Breast epithelium (tissue), 4 donors: ENCODE data around the gene DAPK1. TPM values are rescaled to one million over a fixed set of nuclear protein-coding genes. Genes with fewer than 3 reads are reported as not detected.

Experiments
- DNase-seq, 2 donors: peaks; one replicate each; pipeline ENCODE4 v3.0.0-alpha.2; 2019; ENCODE audit warnings: low spot score in 2 of 2
- H3K27ac ChIP-seq, 2 donors: fragments of 200-600 bp; sonication (generic) in 1 of 2; one replicate each; pipeline ENCODE4 v1.5.1; 2016 to 2019; ENCODE audit warnings: mild to moderate bottlenecking in 1 of 2
- H3K27me3 ChIP-seq, 2 donors: fragments of 200-600 bp; sonication (generic) in 1 of 2; one replicate each; pipeline versions ENCODE4 v1.5.1 to v1.6.0; 2017 to 2019; ENCODE audit warnings: control low read depth in 1 of 2, mild to moderate bottlenecking in 1 of 2
- H3K36me3 ChIP-seq: fragments of 200-600 bp; one replicate; pipeline ENCODE4 v1.5.1; 2019
- H3K4me1 ChIP-seq, 2 donors: fragments of 200-600 bp; sonication (generic); one replicate each; pipeline ENCODE4 v1.5.1; 2016 to 2019; ENCODE audit warnings: control low read depth in 1 of 2
- H3K4me3 ChIP-seq, 3 donors: fragments of 200-600 bp; sonication (generic); 1 replicate in 2 of 3; 2 replicates in 1 of 3; pipeline ENCODE4 v1.5.1; 2016 to 2019; ENCODE audit warnings: mild to moderate bottlenecking in 3 of 3, moderate library complexity in 2 of 3
- H3K9me3 ChIP-seq, 2 donors: fragments of 200-600 bp; sonication (generic) in 1 of 2; one replicate each; pipeline ENCODE4 v1.5.1; 2016 to 2019; ENCODE audit warnings: control low read depth in 1 of 2
- POLR2A ChIP-seq: fragments of 450-650 bp; IDR thresholded peaks from one replicate; pipeline ENCODE4 v1.6.1; 2016; ENCODE audit warnings: antibody characterized with exemption, mild to moderate bottlenecking, moderate library complexity
- POLR2AphosphoS5 ChIP-seq, 3 donors: sonication (generic); formaldehyde crosslinking; IDR thresholded peaks; one replicate each; pipeline ENCODE4 v1.6.1; 2017; ENCODE audit warnings: antibody characterized with exemption in 3 of 3
- intact Hi-C: fragments of 100-400 bp; cut with DNase I; formaldehyde crosslinking; loops from one replicate; pipeline ENCODE4 v1.15.1; 2023; ENCODE audit warnings: low total_unique reads
- total RNA-seq, 3 donors: library from RNA; depleted of rRNA; stranded (reverse); fragments of >200 nt; gene quantifications; one replicate each; pipeline ENCODE4 v1.1.0, GENCODE V29; 2016
- TF ChIP-seq, protein P1 (sequence below), 3 donors: fragments of 450-650 bp; IDR thresholded peaks; one replicate each; pipeline ENCODE4 v1.5.1; 2016 to 2017; ENCODE audit warnings: antibody characterized with exemption in 3 of 3, mild to moderate bottlenecking in 3 of 3, moderate library complexity in 3 of 3

Gene DAPK1
- total RNA-seq, 3 donors from 2014 or later = 14.7 to 42.6 (median 34.5) TPM

DNA sequence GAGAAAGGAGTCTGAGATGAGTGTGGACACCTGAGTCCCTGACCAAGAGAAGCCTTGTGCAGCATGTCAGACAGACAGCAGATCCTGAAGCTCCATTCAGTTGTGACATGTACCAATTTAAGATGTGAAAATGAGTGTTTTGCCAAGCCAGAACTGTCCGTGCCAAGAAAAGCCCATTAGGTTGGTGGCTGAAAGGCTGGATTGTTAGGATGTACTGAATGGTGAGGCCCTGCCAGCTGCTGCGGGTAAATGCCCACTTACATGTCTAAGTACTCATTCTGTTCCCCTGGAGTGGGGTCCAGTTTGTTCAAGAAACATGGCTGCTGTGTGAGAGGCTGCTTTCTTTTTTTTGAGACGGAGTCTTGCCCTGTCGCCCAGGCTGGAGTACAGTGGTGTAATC is 14.6 kb downstream of the DAPK1 start:
- DNase-seq = no peak
- Histone ChIP-seq H3K27ac (no peak overlapping the region), H3K4me1 (no peaks in the 10 kb centered on the region), H3K27me3 (no peaks in the 10 kb centered on the region), H3K36me3 (no peaks in the 10 kb centered on the region), H3K9me3 (no peaks in the 10 kb centered on the region), H3K4me3 (no peak overlapping the region)
- TF ChIP-seq, protein P1, sequence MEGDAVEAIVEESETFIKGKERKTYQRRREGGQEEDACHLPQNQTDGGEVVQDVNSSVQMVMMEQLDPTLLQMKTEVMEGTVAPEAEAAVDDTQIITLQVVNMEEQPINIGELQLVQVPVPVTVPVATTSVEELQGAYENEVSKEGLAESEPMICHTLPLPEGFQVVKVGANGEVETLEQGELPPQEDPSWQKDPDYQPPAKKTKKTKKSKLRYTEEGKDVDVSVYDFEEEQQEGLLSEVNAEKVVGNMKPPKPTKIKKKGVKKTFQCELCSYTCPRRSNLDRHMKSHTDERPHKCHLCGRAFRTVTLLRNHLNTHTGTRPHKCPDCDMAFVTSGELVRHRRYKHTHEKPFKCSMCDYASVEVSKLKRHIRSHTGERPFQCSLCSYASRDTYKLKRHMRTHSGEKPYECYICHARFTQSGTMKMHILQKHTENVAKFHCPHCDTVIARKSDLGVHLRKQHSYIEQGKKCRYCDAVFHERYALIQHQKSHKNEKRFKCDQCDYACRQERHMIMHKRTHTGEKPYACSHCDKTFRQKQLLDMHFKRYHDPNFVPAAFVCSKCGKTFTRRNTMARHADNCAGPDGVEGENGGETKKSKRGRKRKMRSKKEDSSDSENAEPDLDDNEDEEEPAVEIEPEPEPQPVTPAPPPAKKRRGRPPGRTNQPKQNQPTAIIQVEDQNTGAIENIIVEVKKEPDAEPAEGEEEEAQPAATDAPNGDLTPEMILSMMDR (IDR thresholded peaks at IDR 0.05) = no peak
- TF ChIP-seq POLR2A = no peak
- no peak for TF ChIP-seq POLR2AphosphoS5 (IDR thresholded peaks at IDR 0.05)
- intact Hi-C loops = no loop called here

- H3K4me1 ChIP-seq = no peaks in the 10 kb centered on the region
- intact Hi-C loops = no loop called here
Observed at GRCh38 chr9:87513161-87513560, 15.5 kb downstream of the DAPK1 start.

GRCh38 chr9:87513880-87514535 is 16.3 kb downstream of the DAPK1 start:
- H3K27me3 ChIP-seq = no peaks in the 10 kb centered on the region
- H3K4me3 ChIP-seq = no peak overlapping the region
- H3K36me3 ChIP-seq = no peaks in the 10 kb centered on the region
- H3K9me3 ChIP-seq = no peaks in the 10 kb centered on the region
- TF ChIP-seq, protein P1 (IDR thresholded peaks at IDR 0.05) = no peak
- TF ChIP-seq POLR2A (no peak), POLR2AphosphoS5 (IDR thresholded peaks at IDR 0.05) (no peak)
- no peak overlapping the region for H3K27ac ChIP-seq
- intact Hi-C loops = no loop called here
- DNase-seq = no peak
- H3K4me1 ChIP-seq = no peaks in the 10 kb centered on the region

More at GRCh38 chr9:87513161-87513560, 15.5 kb downstream of the DAPK1 start:
- no peaks in the 10 kb centered on the region for H3K27me3 ChIP-seq
- TF ChIP-seq POLR2A (no peak), POLR2AphosphoS5 (IDR thresholded peaks at IDR 0.05) (no peak)
- TF ChIP-seq, protein P1 (IDR thresholded peaks at IDR 0.05) = no peak
- no peak for DNase-seq
- no peak overlapping the region for H3K27ac ChIP-seq
- H3K36me3 ChIP-seq = no peaks in the 10 kb centered on the region
- H3K9me3 ChIP-seq = no peaks in the 10 kb centered on the region
- H3K4me3 ChIP-seq = no peak overlapping the region

- no peaks in the 10 kb centered on the region for H3K36me3 ChIP-seq
- H3K4me1 ChIP-seq = no peaks in the 10 kb centered on the region
- intact Hi-C loops = no loop called here
- H3K4me3 ChIP-seq = no peak overlapping the region
- TF ChIP-seq POLR2A (no peak), POLR2AphosphoS5 (IDR thresholded peaks at IDR 0.05) (no peak)
- TF ChIP-seq, protein P1 (IDR thresholded peaks at IDR 0.05) = no peak
- no peaks in the 10 kb centered on the region for H3K9me3 ChIP-seq
- no peak overlapping the region for H3K27ac ChIP-seq
- no peaks in the 10 kb centered on the region for H3K27me3 ChIP-seq
- DNase-seq = no peak
Observed at GRCh38 chr9:87515006-87515405, 17.3 kb downstream of the DAPK1 start.

DNA sequence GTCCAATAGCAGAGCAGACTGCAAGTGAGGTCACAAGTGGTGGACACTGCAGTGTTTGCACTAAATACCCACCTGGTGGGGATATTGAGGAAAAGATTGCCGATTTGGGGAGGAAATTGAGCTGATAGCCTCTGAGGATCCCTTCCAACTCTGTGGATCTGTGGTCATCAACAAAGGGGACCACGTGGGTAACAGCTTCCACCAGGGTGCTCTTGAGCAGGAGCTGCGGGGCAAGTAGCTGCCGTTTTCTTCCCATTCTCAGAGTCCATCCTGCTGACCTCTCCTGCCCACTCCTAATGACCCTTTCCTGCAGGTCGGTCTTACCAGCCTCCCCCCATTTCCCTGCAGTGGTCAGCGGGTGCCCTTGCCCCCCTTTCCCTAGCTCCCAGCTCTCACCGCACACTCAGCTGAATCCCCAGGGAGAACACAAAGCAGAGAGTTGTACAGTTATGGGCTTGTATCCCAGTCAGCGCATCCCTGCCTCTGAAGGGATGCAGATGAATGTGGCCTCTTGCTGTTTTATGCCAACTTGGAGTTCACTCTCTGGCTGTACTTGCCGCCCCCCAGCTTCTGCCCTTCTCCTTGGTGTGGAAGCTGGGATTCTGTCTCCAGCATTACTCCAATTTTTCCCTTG is 18.0 kb downstream of the DAPK1 start:
- no peaks in the 10 kb centered on the region for H3K9me3 ChIP-seq
- no peak overlapping the region for H3K4me3 ChIP-seq
- TF ChIP-seq POLR2AphosphoS5 (IDR thresholded peaks at IDR 0.05) = no peak
- TF ChIP-seq, protein P1 (IDR thresholded peaks at IDR 0.05) = no peak
- no peak for TF ChIP-seq POLR2A
- H3K27me3 ChIP-seq = no peaks in the 10 kb centered on the region
- H3K27ac ChIP-seq = no peak overlapping the region
- DNase-seq = no peak
- no peaks in the 10 kb centered on the region for H3K36me3 ChIP-seq
- H3K4me1 ChIP-seq = no peaks in the 10 kb centered on the region
- intact Hi-C loops = no loop called here
